ENCODE results near the gene NGFR.
"Not testable (repeated sequence)": the region's sequence is repeated elsewhere in the genome, so short reads cannot be mapped to it uniquely, and the experiment has no call there.

The NGFR gene

GRCh38 chr17:49497148-49498028 lies 2.3 kb downstream of the NGFR start:
- peak; percentile 40 for DNase-seq

- DNase-seq: no peak
Measured at GRCh38 chr17:49498029-49498615, 3.0 kb downstream of the NGFR start.

- DNase-seq: peak; percentile 15
Measured at GRCh38 chr17:49501496-49501895, 6.4 kb downstream of the NGFR start.

GRCh38 chr17:49502254-49502653 lies 7.2 kb downstream of the NGFR start:
- DNase-seq: no peak

- not testable (repeated sequence) for DNase-seq
Measured at GRCh38 chr17:49502680-49503079, 7.6 kb downstream of the NGFR start.

- DNase-seq: no peak
Measured at GRCh38 chr17:49504369-49504768, 9.3 kb downstream of the NGFR start.

- DNase-seq: no peak
Measured at GRCh38 chr17:49505854-49506253, 10.8 kb downstream of the NGFR start.

GRCh38 chr17:49506282-49506681 lies 11.2 kb downstream of the NGFR start:
- no peak for DNase-seq

- DNase-seq: peak; percentile 43
Measured at GRCh38 chr17:49508061-49508865, 13.2 kb downstream of the NGFR start.

- no peak for DNase-seq
Measured at GRCh38 chr17:49508866-49509587, 13.9 kb downstream of the NGFR start.

GRCh38 chr17:49509588-49509917 lies 14.5 kb downstream of the NGFR start:
- no peak for DNase-seq

GRCh38 chr17:49510059-49510719 lies 15.1 kb downstream of the NGFR start:
- no peak for DNase-seq

GRCh38 chr17:49510720-49511110 lies 15.6 kb downstream of the NGFR start:
- DNase-seq: no peak

GRCh38 chr17:49511810-49512209 lies 16.7 kb downstream of the NGFR start:
- no peak for DNase-seq

GRCh38 chr17:49512296-49513043 lies 17.4 kb downstream of the NGFR start:
- no peak for DNase-seq

- no peak for DNase-seq
Measured at GRCh38 chr17:49513044-49513395, 17.9 kb downstream of the NGFR start.

- no peak for DNase-seq
Measured at GRCh38 chr17:49513641-49514040, 18.5 kb downstream of the NGFR start.

GRCh38 chr17:49514071-49514721 lies 19.1 kb downstream of the NGFR start:
- no peak for DNase-seq

GRCh38 chr17:49515196-49515770 lies 20.2 kb downstream of the NGFR start:
- no peak for DNase-seq

GRCh38 chr17:49516180-49516579 lies 21.1 kb downstream of the NGFR start:
- no peak for DNase-seq
